Measurements from ENCODE around the gene BTG2. TPM values are rescaled to one million over a fixed set of nuclear protein-coding genes. Genes with fewer than 3 reads are reported as not detected.

The BTG2 gene
- total RNA-seq, 1 experiment from 2014 or later = 24.2 TPM

DNA sequence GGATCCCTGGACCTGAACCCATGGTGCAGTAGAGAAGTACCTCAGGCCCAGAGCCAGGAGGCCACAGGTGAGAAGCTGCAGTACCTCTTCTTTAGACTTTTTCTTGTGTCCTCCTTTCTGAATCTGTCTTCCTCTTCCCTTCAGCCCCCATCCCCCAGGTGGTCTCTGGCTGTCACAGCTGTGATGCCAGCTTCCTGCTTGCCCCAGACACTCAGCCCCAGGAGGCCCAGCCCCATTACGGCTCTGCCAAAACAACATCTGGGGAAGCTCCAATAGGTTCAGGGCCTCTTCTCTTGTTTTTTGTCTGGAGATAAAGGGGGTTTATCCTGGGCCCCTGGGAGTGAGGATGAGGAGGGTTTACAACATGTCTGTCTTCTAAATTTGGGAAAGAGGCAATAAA lies 9.5 kb upstream of the BTG2 start:
- DNase-seq (ENCODE audit: low read depth, low spot score) (no peak), ATAC-seq (no peak)
- BruUV-seq (replicated peaks) = no TSS peak
- Histone ChIP-seq H3K4me1 (ENCODE audit: control insufficient read depth in 1 of 2, insufficient read depth in 2 of 2, low read length in 2 of 2) (peaks cover 5% of the 10 kb centered on the region in 2 experiments; a peak in 3 of 4 replicates), H3K27ac (ENCODE audit: low read depth, low read length) (no peak overlapping the region), H3K4me2 (ENCODE audit: low read length) (no peak overlapping the region), H3K27me3 (ENCODE audit: insufficient read depth, low read length) (no peaks in the 10 kb centered on the region), H2AFZ (ENCODE audit: low read depth, low read length, poor library complexity, severe bottlenecking) (no peak overlapping the region), H3K9me2 (ENCODE audit: insufficient read depth) (no peaks in the 10 kb centered on the region), H3K9me3 (ENCODE audit: control insufficient read depth in 1 of 2, insufficient read depth in 1 of 2, low read depth in 1 of 2, low read length in 2 of 2) (no peaks in the 10 kb centered on the region), H3K36me3 (ENCODE audit: control insufficient read depth in 1 of 2, insufficient read depth in 2 of 2, low read length in 2 of 2) (no peaks in the 10 kb centered on the region), H4K20me1 (ENCODE audit: insufficient read depth) (no peaks in the 10 kb centered on the region), H3K9ac (ENCODE audit: low read length) (no peak overlapping the region), H3K4me3 (replicated peaks in 1 of 2; ENCODE audit: low read depth in 1 of 2, low read length in 2 of 2) (no peak overlapping the region), H3K79me2 (ENCODE audit: insufficient read depth, low read length) (no peaks in the 10 kb centered on the region)
- RAD21 ChIA-PET (ENCODE audit: low non-redundant PET in 1 of 2, low total read pairs in 2 of 2, uncharacterized antibody in 2 of 2, unreplicated experiment in 2 of 2) = no interaction called here
- TF ChIP-seq EZH2 (IDR thresholded peaks at IDR 0.05) = no peak
- no peak for TF ChIP-seq RAD21 (IDR thresholded peaks at IDR 0.05; ENCODE audit: low read depth)
- TF ChIP-seq, protein P1, sequence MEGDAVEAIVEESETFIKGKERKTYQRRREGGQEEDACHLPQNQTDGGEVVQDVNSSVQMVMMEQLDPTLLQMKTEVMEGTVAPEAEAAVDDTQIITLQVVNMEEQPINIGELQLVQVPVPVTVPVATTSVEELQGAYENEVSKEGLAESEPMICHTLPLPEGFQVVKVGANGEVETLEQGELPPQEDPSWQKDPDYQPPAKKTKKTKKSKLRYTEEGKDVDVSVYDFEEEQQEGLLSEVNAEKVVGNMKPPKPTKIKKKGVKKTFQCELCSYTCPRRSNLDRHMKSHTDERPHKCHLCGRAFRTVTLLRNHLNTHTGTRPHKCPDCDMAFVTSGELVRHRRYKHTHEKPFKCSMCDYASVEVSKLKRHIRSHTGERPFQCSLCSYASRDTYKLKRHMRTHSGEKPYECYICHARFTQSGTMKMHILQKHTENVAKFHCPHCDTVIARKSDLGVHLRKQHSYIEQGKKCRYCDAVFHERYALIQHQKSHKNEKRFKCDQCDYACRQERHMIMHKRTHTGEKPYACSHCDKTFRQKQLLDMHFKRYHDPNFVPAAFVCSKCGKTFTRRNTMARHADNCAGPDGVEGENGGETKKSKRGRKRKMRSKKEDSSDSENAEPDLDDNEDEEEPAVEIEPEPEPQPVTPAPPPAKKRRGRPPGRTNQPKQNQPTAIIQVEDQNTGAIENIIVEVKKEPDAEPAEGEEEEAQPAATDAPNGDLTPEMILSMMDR (IDR thresholded peaks at IDR 0.05 in 2 of 3, conservative IDR thresholded peaks at IDR 0.05 in 1 of 3; ENCODE audit: borderline replicate concordance in 1 of 3, insufficient read depth in 1 of 3, low read depth in 2 of 3, low read length in 2 of 3) = no peak
- no peak for TF ChIP-seq CEBPB (IDR thresholded peaks at IDR 0.05; ENCODE audit: low read depth)
- TF ChIP-seq, protein P2, sequence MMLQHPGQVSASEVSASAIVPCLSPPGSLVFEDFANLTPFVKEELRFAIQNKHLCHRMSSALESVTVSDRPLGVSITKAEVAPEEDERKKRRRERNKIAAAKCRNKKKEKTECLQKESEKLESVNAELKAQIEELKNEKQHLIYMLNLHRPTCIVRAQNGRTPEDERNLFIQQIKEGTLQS (IDR thresholded peaks at IDR 0.05) = no peak
- TF ChIP-seq ELF1 (IDR thresholded peaks at IDR 0.05; ENCODE audit: borderline replicate concordance, low read depth) = no peak
- TF ChIP-seq, protein P3, sequence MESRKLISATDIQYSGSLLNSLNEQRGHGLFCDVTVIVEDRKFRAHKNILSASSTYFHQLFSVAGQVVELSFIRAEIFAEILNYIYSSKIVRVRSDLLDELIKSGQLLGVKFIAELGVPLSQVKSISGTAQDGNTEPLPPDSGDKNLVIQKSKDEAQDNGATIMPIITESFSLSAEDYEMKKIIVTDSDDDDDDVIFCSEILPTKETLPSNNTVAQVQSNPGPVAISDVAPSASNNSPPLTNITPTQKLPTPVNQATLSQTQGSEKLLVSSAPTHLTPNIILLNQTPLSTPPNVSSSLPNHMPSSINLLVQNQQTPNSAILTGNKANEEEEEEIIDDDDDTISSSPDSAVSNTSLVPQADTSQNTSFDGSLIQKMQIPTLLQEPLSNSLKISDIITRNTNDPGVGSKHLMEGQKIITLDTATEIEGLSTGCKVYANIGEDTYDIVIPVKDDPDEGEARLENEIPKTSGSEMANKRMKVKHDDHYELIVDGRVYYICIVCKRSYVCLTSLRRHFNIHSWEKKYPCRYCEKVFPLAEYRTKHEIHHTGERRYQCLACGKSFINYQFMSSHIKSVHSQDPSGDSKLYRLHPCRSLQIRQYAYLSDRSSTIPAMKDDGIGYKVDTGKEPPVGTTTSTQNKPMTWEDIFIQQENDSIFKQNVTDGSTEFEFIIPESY (IDR thresholded peaks at IDR 0.05; ENCODE audit: extremely low read depth, insufficient replicate concordance, low read length) = no peak
- TF ChIP-seq EZH2phosphoT487 (IDR thresholded peaks at IDR 0.05; ENCODE audit: borderline replicate concordance) = no peak
- TF ChIP-seq, protein P4, sequence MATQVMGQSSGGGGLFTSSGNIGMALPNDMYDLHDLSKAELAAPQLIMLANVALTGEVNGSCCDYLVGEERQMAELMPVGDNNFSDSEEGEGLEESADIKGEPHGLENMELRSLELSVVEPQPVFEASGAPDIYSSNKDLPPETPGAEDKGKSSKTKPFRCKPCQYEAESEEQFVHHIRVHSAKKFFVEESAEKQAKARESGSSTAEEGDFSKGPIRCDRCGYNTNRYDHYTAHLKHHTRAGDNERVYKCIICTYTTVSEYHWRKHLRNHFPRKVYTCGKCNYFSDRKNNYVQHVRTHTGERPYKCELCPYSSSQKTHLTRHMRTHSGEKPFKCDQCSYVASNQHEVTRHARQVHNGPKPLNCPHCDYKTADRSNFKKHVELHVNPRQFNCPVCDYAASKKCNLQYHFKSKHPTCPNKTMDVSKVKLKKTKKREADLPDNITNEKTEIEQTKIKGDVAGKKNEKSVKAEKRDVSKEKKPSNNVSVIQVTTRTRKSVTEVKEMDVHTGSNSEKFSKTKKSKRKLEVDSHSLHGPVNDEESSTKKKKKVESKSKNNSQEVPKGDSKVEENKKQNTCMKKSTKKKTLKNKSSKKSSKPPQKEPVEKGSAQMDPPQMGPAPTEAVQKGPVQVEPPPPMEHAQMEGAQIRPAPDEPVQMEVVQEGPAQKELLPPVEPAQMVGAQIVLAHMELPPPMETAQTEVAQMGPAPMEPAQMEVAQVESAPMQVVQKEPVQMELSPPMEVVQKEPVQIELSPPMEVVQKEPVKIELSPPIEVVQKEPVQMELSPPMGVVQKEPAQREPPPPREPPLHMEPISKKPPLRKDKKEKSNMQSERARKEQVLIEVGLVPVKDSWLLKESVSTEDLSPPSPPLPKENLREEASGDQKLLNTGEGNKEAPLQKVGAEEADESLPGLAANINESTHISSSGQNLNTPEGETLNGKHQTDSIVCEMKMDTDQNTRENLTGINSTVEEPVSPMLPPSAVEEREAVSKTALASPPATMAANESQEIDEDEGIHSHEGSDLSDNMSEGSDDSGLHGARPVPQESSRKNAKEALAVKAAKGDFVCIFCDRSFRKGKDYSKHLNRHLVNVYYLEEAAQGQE (IDR thresholded peaks at IDR 0.05; ENCODE audit: low read depth) = no peak
- TF ChIP-seq ZFX (IDR thresholded peaks at IDR 0.05) = no peak
- no peak for TF ChIP-seq ZNF274 (IDR thresholded peaks at IDR 0.05; ENCODE audit: low read depth, low read length)
- POLR2A ChIA-PET = interaction anchor here (0.8 kb wide), 1 partner anchor 9 kb away, joined by 3 read pairs; the partner anchor contains the start of gene BTG2
- CTCF ChIA-PET = interaction anchor here (1.9 kb wide), 1 partner anchor 23 kb away, joined by 7 read pairs; no protein-coding TSS in a partner anchor
- intact Hi-C loops (cut with micrococcal nuclease) = no loop called here
